GM21576 (cell line): Measurements from ENCODE around the gene NRG3.
"Not testable (repeated sequence)": the region's sequence is repeated elsewhere in the genome, so short reads cannot be mapped to it uniquely, and the experiment has no call there.

Experiments used
- ATAC-seq: cut with Tn5 transposase; IDR thresholded peaks from one replicate; pipeline ENCODE4 v1.9.1; 2021; ENCODE audit warnings: mild to moderate bottlenecking, moderate library complexity; ENCODE audit not compliant: unreplicated experiment

Gene NRG3

GRCh38 chr10:81953420-81953819 lies 78.4 kb downstream of the NRG3 start:
- ATAC-seq: no peak

- no peak for ATAC-seq
Measured at GRCh38 chr10:81957976-81958375, 83.0 kb downstream of the NRG3 start.

GRCh38 chr10:81959016-81959415 lies 84.0 kb downstream of the NRG3 start:
- no peak for ATAC-seq

GRCh38 chr10:81961451-81962184 lies 86.6 kb downstream of the NRG3 start:
- no peak for ATAC-seq

- no peak for ATAC-seq
Measured at GRCh38 chr10:81963606-81964005, 88.6 kb downstream of the NRG3 start.

- ATAC-seq: no peak
Measured at GRCh38 chr10:81967716-81968115, 92.7 kb downstream of the NRG3 start.

GRCh38 chr10:81969136-81969535 lies 94.1 kb downstream of the NRG3 start:
- ATAC-seq: no peak

- ATAC-seq: no peak
Measured at GRCh38 chr10:81978238-81978637, 103.2 kb downstream of the NRG3 start.

- ATAC-seq: no peak
Measured at GRCh38 chr10:81981724-81982123, 106.7 kb downstream of the NRG3 start.

- no peak for ATAC-seq
Measured at GRCh38 chr10:81984428-81984827, 109.4 kb downstream of the NRG3 start.

GRCh38 chr10:81995254-81995653 lies 120.3 kb downstream of the NRG3 start:
- ATAC-seq: no peak

GRCh38 chr10:81996927-81997326 lies 121.9 kb downstream of the NRG3 start:
- ATAC-seq: no peak

- ATAC-seq: no peak
Measured at GRCh38 chr10:82020999-82021398, 146.0 kb downstream of the NRG3 start.

GRCh38 chr10:82027711-82028110 lies 152.7 kb downstream of the NRG3 start:
- ATAC-seq: no peak

- no peak for ATAC-seq
Measured at GRCh38 chr10:82037076-82037475, 162.1 kb downstream of the NRG3 start.

GRCh38 chr10:82038587-82038986 lies 163.6 kb downstream of the NRG3 start:
- ATAC-seq: no peak

- no peak for ATAC-seq
Measured at GRCh38 chr10:82040336-82040735, 165.3 kb downstream of the NRG3 start.

- no peak for ATAC-seq
Measured at GRCh38 chr10:82041018-82041417, 166.0 kb downstream of the NRG3 start.

GRCh38 chr10:82056391-82056790 lies 181.4 kb downstream of the NRG3 start:
- ATAC-seq: no peak

GRCh38 chr10:82067192-82067591 lies 192.2 kb downstream of the NRG3 start:
- ATAC-seq: not testable (repeated sequence)

GRCh38 chr10:82068501-82068900 lies 193.5 kb downstream of the NRG3 start:
- no peak for ATAC-seq

- ATAC-seq: no peak
Measured at GRCh38 chr10:82071231-82071630, 196.2 kb downstream of the NRG3 start.

- no peak for ATAC-seq
Measured at GRCh38 chr10:82072124-82072523, 197.1 kb downstream of the NRG3 start.
